CD4-positive, alpha-beta T cell treated with Interferon gamma for 1 hour (primary cell): ENCODE results near the gene COL4A1.

Experiments
- DNase-seq: peaks from one replicate; pipeline ENCODE4 v3.0.0-alpha.2; 2020

Gene COL4A1

DNA sequence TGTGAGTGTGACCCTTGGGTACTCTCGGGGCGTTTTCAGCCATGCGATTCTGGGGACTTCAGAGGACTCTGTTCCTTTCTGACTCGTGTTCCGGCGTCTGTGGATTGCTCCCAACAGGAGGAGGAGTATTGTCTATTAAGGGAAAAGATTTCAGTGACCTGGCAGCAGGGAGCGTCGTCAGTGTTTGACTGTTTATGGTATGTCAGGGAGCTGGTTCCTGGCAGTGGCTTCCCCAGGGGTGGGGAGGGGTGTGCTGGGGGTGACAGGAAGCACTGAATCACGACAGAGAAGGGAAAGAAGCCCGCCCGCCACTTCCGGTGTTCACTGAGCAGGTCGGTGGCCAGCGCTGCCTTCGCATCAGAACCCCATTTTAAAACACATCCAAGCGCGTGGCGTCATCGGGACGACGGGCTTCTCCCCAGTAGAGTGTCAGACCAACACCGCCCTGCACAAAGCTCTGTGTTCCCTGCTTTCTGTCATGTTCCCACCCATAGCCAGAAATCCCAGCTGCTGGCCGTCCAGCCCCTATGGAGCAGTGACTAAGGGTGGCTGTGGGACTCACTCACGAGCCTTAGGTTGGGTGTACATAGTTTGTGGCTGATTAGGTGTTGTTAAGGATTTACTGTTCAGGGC, 34.0 kb upstream of the COL4A1 start:
- peak; percentile 51 for DNase-seq

DNA sequence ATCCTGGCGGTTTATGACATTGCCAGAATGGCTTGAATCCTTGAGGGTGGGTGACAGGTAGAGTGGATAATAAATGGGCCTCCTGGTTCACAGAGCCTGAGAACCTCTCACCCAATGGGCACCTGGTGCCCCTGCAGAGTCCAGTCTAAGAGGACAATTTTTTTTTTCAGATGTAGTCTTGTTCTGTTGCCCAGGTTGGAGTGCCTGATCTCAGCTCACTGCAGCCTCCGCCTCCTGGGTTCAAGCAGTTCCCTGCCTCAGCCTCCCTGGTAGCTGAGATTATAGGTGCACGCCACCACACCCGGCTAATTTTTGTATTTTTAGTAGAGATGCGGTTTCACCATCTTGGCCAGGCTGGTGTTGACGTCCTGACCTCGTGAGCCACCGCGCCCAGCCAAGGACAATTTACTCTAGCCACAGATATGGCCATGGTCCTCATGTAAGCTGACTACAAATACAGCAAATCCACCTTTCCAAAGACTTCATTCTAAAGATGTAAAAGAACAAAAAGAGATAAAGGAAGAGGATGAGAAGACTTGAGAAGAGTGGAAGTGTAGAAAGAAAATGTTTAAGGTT, 33.1 kb upstream of the COL4A1 start:
- DNase-seq = no peak

- DNase-seq = no peak
Measured at GRCh38 chr13:110339263-110339662, 32.3 kb upstream of the COL4A1 start.

GRCh38 chr13:110338441-110339101, 31.6 kb upstream of the COL4A1 start:
- no peak for DNase-seq

DNA sequence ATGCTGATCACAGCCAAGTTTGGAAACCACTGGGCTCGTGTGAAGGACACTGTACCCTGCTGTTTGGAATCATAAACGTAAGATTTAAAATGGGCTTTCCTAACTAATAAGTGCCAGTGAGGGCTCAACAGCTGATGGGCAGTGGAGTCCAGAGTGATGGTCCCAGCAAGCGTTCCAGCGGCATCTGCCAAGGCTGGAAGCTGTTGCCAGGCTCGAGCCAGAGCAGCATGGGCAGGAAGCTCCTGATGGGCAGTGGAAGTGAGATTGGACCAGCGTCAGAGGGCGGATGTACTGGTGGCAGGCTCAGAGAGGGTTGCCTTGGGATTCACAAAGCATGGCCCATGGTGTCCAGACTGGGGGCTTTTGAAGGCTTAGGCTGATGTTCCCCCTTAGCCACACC, 30.3 kb upstream of the COL4A1 start:
- DNase-seq = no peak

GRCh38 chr13:110336681-110337080, 29.7 kb upstream of the COL4A1 start:
- DNase-seq = no peak

DNA sequence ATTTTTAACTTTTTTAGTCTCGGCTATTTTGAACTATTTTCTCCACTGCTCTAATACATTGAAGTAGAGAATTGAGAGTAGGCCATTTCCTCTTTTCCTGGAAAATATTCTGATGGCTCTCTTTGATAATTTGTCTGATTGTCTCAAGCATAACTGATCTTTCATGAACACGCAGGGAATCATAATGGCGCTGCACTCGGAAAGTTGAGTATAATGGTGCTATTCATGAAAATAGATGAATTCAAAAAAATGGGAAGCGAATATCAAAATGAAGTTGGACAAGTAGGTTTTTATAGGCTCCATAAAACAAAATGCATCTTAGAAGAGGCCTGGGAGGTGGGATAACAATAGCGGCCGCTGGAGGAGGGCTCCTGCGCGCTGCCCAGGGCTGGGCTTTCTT, 29.2 kb upstream of the COL4A1 start:
- DNase-seq = no peak

DNA sequence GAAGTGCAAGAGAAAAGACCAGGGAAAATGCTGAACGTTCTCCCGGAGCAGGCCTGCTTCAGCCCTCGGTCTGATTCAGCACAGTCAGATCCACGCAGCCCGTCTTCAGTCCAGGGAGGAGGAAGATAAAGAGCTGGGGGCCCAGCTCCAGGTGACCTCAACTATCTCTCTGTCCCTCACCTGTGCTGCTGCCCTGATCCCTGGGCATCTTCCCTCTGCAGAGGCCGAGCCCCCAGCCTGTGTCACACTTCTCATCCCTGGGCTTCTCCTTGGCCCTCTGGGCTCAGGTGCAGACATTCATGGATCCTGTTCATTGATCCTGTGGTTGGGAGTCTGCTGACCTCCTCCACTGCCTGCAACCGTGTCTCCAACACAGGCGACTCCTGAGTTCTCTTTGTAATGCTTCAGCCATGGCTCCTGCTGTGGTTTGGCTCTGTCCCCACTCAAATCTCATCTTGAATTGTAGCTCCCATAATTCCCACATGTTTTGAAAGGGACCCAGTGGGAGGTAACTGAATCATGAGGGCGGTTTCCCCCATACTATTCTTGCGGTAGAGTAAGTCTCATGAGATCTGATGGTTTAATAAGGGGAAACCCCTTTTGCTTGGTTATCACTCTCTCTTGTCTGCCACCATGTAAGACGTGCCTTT, 28.0 kb upstream of the COL4A1 start:
- no peak for DNase-seq

- no peak for DNase-seq
Measured at GRCh38 chr13:110334256-110334655, 27.3 kb upstream of the COL4A1 start.

DNA sequence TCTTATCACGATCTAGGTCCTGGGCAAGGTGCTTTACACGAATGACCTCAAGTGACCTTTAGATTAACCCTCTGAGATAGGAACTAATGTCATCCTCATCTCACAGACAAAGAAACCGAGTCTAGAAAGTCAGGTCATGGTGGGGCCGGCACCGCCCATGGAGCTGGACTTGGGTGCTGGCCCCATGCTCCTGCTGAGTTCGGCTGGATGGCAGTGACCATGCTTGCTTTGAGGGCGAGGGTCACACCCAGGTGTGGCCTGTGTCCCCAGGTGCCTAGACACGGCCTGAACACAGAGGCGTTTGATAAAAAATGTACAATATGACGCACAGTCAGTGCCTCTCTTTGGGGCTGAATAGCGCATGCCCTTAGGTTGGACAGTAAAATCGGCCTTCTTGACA, 26.9 kb upstream of the COL4A1 start:
- DNase-seq = no peak

DNA sequence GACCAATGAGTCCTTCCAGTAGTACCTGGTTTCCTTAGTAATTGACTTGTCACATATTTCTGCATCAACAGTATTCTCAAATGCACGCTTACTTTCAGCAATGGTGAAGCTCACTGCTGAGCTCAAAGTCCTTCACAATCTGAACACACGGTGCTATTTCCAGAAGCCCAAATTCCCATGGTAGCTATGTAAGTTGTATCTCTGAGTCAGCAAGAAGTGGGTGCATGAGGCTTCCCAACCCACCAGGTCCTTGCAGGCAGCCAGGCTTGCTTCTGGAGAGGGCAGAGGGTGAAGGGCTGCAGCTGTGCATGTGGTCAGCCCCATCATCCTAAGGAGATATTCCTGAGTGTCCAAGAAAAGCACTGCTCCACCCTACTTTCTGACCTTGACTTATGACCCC, 25.8 kb upstream of the COL4A1 start:
- DNase-seq = no peak

- no peak for DNase-seq
Measured at GRCh38 chr13:110331362-110331761, 24.4 kb upstream of the COL4A1 start.

GRCh38 chr13:110330491-110331011, 23.6 kb upstream of the COL4A1 start:
- DNase-seq = no peak

- no peak for DNase-seq
Measured at GRCh38 chr13:110329798-110330461, 23.0 kb upstream of the COL4A1 start.

DNA sequence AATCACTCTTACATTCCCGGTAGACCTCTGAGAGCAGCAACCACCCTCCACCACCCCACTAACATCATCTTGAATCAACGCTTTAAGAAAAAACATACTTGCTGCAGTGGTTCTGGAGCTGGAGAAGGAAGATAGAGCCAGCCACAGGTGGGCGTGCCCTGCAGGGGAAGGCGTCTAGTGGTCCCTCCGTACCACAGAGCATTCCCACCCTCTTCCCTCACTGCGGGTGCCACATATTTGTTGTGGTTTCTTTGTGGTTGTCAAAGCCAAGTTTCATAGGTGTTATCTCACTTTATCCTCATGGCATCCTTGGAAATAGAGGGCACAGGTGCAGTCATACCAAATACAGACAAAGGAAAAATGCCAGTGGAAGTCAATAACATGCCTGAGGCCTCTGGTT, 22.3 kb upstream of the COL4A1 start:
- DNase-seq = no peak

GRCh38 chr13:110328573-110328972, 21.6 kb upstream of the COL4A1 start:
- DNase-seq = no peak

GRCh38 chr13:110327051-110327721, 20.2 kb upstream of the COL4A1 start:
- no peak for DNase-seq

DNA sequence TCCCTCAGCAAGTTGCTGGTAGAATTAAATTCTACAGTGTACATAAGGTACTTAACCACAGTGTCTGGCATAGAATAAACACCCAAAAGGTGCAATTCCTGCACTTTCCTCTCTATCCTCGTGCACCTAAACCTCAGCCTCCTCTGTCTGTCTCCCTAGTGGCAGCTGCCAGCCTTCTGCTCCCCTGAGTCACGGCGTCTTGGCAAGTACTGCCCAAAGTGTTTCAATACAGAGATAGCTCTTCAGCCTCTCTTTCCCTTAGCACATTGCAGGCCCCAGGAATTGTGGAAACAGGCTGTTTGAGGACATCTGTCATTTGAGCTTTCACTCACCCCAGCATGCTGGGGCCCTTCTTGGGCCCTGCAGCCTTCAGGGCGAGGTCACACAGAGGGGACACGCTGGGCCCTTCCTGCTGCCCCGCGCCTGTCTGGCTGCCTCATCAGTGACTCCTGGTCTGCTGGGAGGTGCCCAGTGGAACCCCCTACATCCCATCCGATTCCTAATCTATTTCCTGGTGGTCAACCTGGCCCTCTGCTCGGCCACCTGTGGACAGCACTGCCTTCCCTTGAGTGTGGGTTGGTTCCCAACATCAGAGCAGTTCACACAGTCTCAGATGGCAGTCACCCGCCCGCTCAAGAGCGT, 19.4 kb upstream of the COL4A1 start:
- DNase-seq = no peak

- DNase-seq = no peak
Measured at GRCh38 chr13:110324026-110324749, 17.2 kb upstream of the COL4A1 start.

- DNase-seq = no peak
Measured at GRCh38 chr13:110323172-110323891, 16.4 kb upstream of the COL4A1 start.

- DNase-seq = no peak
Measured at GRCh38 chr13:110322828-110323171, 15.8 kb upstream of the COL4A1 start.
